ENCODE data around the gene NOTUM. TPM values are rescaled to one million over a fixed set of nuclear protein-coding genes. Genes with fewer than 3 reads are reported as not detected.
A peak's percentile ranks its signal among the peaks of the same experiment; 100 is the strongest.

The NOTUM gene
- total and polyA plus RNA-seq, 2 of the 4 experiments (the other 2 are of a cell fraction), result 0.05 TPM; not detected in 1

DNA sequence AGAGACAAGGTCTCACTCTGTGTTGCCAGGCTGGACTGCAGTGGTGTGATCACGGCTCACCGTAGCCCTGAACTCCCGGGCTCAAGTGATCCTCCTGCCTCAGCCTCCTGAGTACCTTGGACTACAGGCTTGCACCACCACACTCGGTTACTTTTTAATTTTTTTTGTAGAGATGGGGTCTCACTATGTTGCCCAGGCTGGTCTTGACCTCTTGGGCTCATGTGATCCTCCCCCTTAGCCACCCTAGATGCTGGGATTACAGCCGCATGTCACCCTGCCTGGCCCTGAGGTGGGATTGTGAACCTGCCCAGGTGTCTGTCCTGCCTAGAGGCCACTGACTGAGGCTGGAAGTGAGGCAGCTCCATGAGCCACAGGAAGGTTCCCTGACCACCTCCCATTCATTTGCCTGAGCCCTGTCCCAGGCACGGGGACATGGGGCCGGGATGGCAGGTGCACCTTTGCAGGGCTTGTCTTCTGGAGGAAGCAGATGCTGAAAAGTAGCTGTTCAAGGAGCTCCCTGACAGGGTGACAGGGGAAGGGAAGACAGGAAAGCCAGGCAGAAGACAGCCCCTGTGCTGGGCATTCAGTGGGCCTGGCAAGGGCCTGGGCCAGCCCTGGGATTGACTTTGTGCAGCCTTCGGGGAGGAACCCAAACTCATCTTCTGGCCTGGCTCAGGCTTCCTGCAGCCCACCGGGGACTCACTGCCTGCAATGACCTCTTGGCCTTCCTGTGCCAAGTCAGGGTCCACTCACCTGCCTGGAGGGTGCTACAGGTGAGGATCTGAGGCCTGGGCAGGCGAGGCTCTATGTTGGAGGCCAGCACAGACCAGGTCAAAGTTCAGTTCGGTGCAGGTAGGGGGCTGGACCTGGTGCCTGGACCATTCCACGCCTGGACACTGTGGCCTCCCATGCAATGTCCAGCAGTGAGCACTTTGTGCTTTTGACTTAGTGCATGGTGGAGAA lies 8.1 kb upstream of the NOTUM start:
- Histone ChIP-seq H3K9me1 (ENCODE audit: insufficient read depth, low read length) (no peaks in the 10 kb centered on the region; the same call in 1 of the 2 replicates), H2BK20ac (ENCODE audit: low read depth, low read length) (no peak overlapping the region), H3K27me3 (ENCODE audit: control insufficient read depth, insufficient read depth, low read length) (no peaks in the 10 kb centered on the region; the same call in none of the 2 replicates), H2AK9ac (replicated peaks; ENCODE audit: low read depth, low read length, poor library complexity) (no peak overlapping the region), H4K8ac (ENCODE audit: low read depth in 2 of 2, low read length in 2 of 2) (no peak overlapping the region), H3K27ac (ENCODE audit: insufficient read depth, low read length) (no peak overlapping the region), H2BK5ac (ENCODE audit: low read depth, low read length, poor library complexity, severe bottlenecking) (no peak overlapping the region), H3K56ac (ENCODE audit: extremely low read depth, insufficient read depth, low read length) (no peak overlapping the region), H4K20me1 (ENCODE audit: insufficient read depth, low read length) (no peaks in the 10 kb centered on the region), H3K4me3 (ENCODE audit: insufficient read depth, low read depth, low read length) (no peak overlapping the region), H3K9me3 (ENCODE audit: control insufficient read depth, insufficient read depth, low read length) (peaks cover 3% of the 10 kb centered on the region), H3K18ac (ENCODE audit: low read depth, low read length) (no peak overlapping the region), H3K23ac (ENCODE audit: low read depth, low read length) (no peak overlapping the region), H2AFZ (replicated peaks; ENCODE audit: low read length, poor library complexity) (peak overlapping the region; percentile 75), H3K4me1 (ENCODE audit: control insufficient read depth, insufficient read depth, low read length) (peaks cover 9% of the 10 kb centered on the region; the same call in 1 of the 2 replicates), H3K9ac (ENCODE audit: low read depth, low read length) (no peak overlapping the region), H2BK120ac (ENCODE audit: low read depth, low read length) (no peak overlapping the region), H2BK15ac (ENCODE audit: low read depth, low read length) (no peak overlapping the region), H4K91ac (ENCODE audit: insufficient read depth, low read depth, low read length) (no peak overlapping the region), H3K14ac (replicated peaks; ENCODE audit: low read depth, low read length) (no peak overlapping the region), H4K5ac (ENCODE audit: low read depth, low read length) (no peak overlapping the region), H2AK5ac (ENCODE audit: low read depth, low read length) (no peak overlapping the region), H3K79me1 (ENCODE audit: low read depth in 1 of 2, low read length in 2 of 2) (no peaks in the 10 kb centered on the region), H3K4ac (ENCODE audit: low read depth, low read length) (no peak overlapping the region), H3K4me2 (ENCODE audit: low read depth, low read length) (no peak overlapping the region), H3K36me3 (ENCODE audit: control insufficient read depth, insufficient read depth, low read length) (no peaks in the 10 kb centered on the region)
- POLR2A ChIA-PET (ENCODE audit: unreplicated experiment), result no interaction called here
- DNase-seq (no peak), ATAC-seq (ENCODE audit: low read depth) (no peak)
- dilution Hi-C loops (cut with HindIII; ENCODE audit: low sequenced_read_pairs, unreplicated experiment), result no loop called here
- no TSS peak for BruUV-seq (replicated peaks)
- intact Hi-C loops (cut with micrococcal nuclease), result loop anchor here (10.0 kb wide), 1 partner anchor 186 kb away; no protein-coding TSS in a partner anchor
- WGBS, 2 experiments (ENCODE audit: extremely low coverage in 2 of 2, insufficient read length in 1 of 2), result 80% methylated on average over 2 of the region's 12 CpGs; no CpG with 5 or more reads in 1 of the 2 experiments
- in situ Hi-C loops (cut with MboI; ENCODE audit: low sequenced_read_pairs), result loop anchor here (5.0 kb wide), 1 partner anchor 48 kb away; no protein-coding TSS in a partner anchor
- CTCF ChIA-PET, result interaction anchor here (1.6 kb wide), 1 partner anchor 10 kb away, joined by 7 read pairs; no protein-coding TSS in a partner anchor
- TF ChIP-seq MAFK (IDR thresholded peaks at IDR 0.05; ENCODE audit: low read depth, low read length) (no peak), BHLHE40 (IDR thresholded peaks at IDR 0.05; ENCODE audit: low read depth, low read length) (no peak), MAZ (IDR thresholded peaks at IDR 0.05; ENCODE audit: borderline replicate concordance, low read depth, low read length) (no peak), POLR2A (IDR thresholded peaks at IDR 0.05; ENCODE audit: low read depth, low read length) (no peak), FOS (IDR thresholded peaks at IDR 0.05; ENCODE audit: low read depth, low read length) (no peak), RAD21 (IDR thresholded peaks at IDR 0.05; ENCODE audit: low read length) (no peak), SMC3 (IDR thresholded peaks at IDR 0.05; ENCODE audit: low read depth, low read length) (no peak), MXI1 (IDR thresholded peaks at IDR 0.05; ENCODE audit: borderline replicate concordance, low read depth, low read length) (no peak), RFX5 (IDR thresholded peaks at IDR 0.05; ENCODE audit: low read depth, low read length) (no peak), CEBPB (IDR thresholded peaks at IDR 0.05; ENCODE audit: low read depth, low read length) (no peak), CHD1 (IDR thresholded peaks at IDR 0.05; ENCODE audit: low read depth, low read length) (no peak)
- TF ChIP-seq, protein P1, sequence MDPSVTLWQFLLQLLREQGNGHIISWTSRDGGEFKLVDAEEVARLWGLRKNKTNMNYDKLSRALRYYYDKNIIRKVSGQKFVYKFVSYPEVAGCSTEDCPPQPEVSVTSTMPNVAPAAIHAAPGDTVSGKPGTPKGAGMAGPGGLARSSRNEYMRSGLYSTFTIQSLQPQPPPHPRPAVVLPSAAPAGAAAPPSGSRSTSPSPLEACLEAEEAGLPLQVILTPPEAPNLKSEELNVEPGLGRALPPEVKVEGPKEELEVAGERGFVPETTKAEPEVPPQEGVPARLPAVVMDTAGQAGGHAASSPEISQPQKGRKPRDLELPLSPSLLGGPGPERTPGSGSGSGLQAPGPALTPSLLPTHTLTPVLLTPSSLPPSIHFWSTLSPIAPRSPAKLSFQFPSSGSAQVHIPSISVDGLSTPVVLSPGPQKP (IDR thresholded peaks at IDR 0.05; ENCODE audit: borderline replicate concordance, low read depth, low read length), result no peak
- TF ChIP-seq, protein P2, sequence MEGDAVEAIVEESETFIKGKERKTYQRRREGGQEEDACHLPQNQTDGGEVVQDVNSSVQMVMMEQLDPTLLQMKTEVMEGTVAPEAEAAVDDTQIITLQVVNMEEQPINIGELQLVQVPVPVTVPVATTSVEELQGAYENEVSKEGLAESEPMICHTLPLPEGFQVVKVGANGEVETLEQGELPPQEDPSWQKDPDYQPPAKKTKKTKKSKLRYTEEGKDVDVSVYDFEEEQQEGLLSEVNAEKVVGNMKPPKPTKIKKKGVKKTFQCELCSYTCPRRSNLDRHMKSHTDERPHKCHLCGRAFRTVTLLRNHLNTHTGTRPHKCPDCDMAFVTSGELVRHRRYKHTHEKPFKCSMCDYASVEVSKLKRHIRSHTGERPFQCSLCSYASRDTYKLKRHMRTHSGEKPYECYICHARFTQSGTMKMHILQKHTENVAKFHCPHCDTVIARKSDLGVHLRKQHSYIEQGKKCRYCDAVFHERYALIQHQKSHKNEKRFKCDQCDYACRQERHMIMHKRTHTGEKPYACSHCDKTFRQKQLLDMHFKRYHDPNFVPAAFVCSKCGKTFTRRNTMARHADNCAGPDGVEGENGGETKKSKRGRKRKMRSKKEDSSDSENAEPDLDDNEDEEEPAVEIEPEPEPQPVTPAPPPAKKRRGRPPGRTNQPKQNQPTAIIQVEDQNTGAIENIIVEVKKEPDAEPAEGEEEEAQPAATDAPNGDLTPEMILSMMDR (conservative IDR thresholded peaks at IDR 0.05; ENCODE audit: low read depth, low read length), result no peak
- TF ChIP-seq, protein P3, sequence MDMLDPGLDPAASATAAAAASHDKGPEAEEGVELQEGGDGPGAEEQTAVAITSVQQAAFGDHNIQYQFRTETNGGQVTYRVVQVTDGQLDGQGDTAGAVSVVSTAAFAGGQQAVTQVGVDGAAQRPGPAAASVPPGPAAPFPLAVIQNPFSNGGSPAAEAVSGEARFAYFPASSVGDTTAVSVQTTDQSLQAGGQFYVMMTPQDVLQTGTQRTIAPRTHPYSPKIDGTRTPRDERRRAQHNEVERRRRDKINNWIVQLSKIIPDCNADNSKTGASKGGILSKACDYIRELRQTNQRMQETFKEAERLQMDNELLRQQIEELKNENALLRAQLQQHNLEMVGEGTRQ (IDR thresholded peaks at IDR 0.05; ENCODE audit: low read depth, low read length), result no peak
